ENCODE data around the gene PARD3B.

DNA sequence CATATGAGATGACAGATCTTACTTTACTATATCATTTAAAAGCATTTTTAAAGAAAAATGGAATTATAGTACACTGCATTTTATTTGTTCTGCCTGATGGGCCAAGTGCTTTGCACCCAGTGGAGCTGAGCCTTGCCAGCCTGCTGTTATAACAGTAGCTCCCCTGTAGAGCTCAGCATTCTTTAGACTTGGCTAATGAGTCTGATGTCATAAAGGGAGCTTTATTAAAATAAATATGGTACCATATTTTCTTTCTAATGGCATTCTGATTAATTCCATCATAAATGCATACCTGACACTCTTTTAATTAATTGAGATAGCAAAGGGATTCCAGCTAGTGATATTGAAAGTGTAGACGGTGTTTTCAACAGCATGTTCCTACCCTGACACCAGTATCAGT, 40.7 kb downstream of the PARD3B start:
- TF ChIP-seq, protein P1, sequence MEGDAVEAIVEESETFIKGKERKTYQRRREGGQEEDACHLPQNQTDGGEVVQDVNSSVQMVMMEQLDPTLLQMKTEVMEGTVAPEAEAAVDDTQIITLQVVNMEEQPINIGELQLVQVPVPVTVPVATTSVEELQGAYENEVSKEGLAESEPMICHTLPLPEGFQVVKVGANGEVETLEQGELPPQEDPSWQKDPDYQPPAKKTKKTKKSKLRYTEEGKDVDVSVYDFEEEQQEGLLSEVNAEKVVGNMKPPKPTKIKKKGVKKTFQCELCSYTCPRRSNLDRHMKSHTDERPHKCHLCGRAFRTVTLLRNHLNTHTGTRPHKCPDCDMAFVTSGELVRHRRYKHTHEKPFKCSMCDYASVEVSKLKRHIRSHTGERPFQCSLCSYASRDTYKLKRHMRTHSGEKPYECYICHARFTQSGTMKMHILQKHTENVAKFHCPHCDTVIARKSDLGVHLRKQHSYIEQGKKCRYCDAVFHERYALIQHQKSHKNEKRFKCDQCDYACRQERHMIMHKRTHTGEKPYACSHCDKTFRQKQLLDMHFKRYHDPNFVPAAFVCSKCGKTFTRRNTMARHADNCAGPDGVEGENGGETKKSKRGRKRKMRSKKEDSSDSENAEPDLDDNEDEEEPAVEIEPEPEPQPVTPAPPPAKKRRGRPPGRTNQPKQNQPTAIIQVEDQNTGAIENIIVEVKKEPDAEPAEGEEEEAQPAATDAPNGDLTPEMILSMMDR (IDR thresholded peaks at IDR 0.05): no peak
- TF ChIP-seq POLR2A (IDR thresholded peaks at IDR 0.05): no peak
